Stimulated activated CD4-positive, alpha-beta T cell treated with anti-CD3 and anti-CD28 coated beads, Interleukin-15, amount 100 ng/mL, for 24 hours (primary cell): ENCODE data around the gene C2orf68.
"Not testable (repeated sequence)": the region's sequence is repeated elsewhere in the genome, so short reads cannot be mapped to it uniquely, and the experiment has no call there.

Experiments
- DNase-seq: peaks from one replicate; pipeline ENCODE4 v3.0.0-alpha.2; 2020

Gene C2orf68

GRCh38 chr2:85579266-85579935, 32.5 kb downstream of the C2orf68 start:
- DNase-seq, result no peak

GRCh38 chr2:85578243-85579180, 33.4 kb downstream of the C2orf68 start:
- peak; percentile 37 for DNase-seq

DNA sequence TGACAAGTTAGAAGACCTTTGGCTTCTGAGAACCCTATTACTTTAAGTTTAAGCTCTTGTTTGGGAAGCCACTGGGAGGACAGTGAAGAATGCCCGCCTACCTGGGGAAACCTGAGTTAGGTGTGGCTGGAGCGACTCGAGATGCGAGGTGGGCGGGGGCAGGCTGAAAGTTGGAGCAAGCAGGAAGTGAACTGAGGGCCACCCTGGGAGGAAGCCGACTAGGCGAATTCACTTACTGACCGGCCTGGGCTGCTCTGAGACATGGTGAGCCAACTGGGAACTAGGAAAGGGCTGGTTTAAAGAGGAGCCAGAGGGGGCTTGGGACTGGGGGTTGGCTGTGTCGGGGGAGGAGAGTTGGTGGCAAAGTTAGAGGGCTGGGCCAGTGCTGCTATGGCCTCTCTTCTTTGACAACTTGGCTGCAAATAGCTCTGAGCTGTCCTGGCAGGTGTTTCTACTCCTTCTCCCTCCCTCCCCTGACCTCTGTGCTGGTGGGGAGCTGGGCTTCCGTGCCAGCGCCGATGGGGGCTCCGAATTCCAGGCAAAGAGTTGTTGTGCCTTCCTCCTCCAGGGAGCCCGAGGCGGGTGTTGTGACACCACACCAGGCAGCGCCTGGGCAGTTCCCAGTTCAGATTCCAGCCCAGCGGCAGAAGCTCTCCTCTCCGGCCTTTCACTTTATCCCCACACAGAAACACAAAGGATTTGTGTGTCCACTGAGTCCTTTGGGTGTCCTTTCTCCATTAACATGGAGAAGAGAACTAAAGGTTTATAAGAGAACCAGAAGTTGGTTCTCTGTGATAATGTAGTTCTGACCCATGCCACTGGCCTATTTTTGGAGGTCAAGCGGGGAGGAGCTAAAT, 34.3 kb downstream of the C2orf68 start, which contains the start of gene VAMP8:
Gene VAMP8 (plus strand): TSS at position 201 of the 857 bp plus-strand sequence. CDS start 61 bp downstream, at position 262.
- DNase-seq, result peak; percentile 82

- DNase-seq, result no peak
Observed at GRCh38 chr2:85577063-85577385, 34.8 kb downstream of the C2orf68 start.

- DNase-seq, result no peak
Observed at GRCh38 chr2:85575739-85576138, 36.1 kb downstream of the C2orf68 start.

- DNase-seq, result no peak
Observed at GRCh38 chr2:85566265-85566664, 45.6 kb downstream of the C2orf68 start.

DNA sequence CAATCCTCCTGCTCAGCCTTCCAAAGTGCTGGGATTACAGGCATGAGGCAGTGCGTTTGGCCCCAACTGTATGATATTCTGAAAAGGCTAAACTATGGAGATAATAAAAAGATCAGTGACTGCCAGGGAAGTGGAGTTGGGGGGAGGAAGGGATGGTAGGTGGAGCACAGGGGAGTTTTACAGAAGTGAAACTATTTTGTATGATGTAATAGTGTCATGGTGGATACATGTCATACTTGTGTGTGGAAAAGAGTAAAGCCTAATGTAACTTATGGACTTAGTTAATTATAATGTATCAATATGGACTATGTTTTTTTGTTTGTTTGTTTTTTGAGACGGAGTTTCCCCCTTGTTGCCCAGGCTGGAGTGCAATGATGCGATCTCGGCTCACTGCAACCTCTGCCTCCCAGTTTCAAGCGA, 47.7 kb downstream of the C2orf68 start:
- DNase-seq, result no peak

- peak; percentile 97 for DNase-seq
Observed at GRCh38 chr2:85561280-85562212, 50.3 kb downstream of the C2orf68 start, which contains the start of gene GGCX. Gene GGCX (minus strand): TSS chr2:85561493. CDS start chr2:85561428, 65 bp downstream.

DNA sequence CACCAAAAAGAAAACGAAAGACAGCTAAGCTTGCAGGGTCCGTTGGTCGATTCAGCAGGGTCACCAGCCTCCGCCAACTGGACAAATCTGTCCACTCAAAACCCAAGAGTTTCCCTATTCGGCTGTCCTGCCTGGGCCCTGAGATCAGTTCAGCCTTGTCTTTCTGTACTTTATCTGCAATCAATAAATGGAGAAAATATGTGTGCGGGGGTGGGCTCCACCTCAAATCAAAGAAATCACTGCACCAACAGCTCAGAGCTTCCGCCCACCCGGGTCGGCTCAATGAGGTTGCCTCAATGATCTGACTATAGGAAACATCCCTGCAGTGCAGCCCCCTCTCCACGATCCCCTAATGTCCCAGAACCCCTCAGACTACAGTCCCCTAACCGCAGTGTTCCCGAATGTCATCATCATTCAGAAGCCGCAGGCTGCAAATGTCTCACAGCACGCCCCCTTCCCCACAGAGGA, 51.0 kb downstream of the C2orf68 start:
- no peak for DNase-seq

- DNase-seq, result not testable (repeated sequence)
Observed at GRCh38 chr2:85560403-85560726, 51.5 kb downstream of the C2orf68 start.

GRCh38 chr2:85558160-85558559, 53.7 kb downstream of the C2orf68 start:
- no peak for DNase-seq

- no peak for DNase-seq
Observed at GRCh38 chr2:85557130-85557529, 54.7 kb downstream of the C2orf68 start.
